ENCODE results near the gene NOTCH2. TPM values are rescaled to one million over a fixed set of nuclear protein-coding genes. Genes with fewer than 3 reads are reported as not detected.
"Not testable (repeated sequence)": the region's sequence is repeated elsewhere in the genome, so short reads cannot be mapped to it uniquely, and the experiment has no call there.

NOTCH2 gene
- 66.0 and 69.0 TPM in 2 replicates for total RNA-seq (2014; rRNA removed; shearing (Covaris generic))

DNA sequence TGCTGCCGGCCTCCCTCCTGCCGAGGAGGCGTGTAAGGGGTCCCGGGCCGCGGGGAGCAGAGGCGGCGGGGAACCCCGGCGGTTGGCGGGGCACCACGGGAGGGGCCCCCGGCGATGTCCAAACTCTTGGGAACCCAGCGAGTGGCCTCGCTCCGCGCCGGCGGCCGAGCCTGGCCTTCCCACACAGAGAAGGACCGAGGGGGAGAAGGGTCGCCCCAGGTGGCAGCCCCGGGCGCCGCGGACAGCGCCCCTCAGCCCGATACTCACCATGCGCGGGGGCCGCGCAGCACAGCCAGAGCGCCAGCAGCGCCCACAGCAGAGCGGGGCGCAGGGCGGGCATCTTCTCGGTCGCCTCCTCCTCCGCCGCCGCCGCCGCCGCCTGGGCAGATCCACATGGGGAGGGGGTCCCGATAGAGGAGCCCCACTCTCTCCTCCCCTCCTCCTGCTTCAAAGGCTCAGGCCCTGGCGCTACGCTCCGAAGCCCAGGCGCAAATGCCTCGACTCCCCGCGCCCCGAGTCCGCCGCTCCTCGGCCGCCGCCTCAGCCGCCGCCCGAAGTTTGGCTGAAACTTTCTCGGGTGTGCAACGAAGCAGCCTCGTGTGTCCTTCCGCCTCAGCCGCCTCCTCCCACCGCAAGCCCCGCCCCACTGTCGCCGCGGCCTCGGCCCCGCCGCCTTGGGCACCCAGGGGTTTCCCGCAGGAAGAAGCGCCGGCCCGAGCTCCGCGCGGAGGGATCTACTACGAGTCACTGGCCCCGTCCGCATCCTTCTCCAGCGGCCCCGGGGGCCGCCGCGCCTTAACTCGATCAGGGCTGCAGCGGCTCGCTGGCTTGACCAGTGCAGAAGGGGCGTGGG is at the start of gene NOTCH2:
TSS of gene NOTCH2 (minus strand) at position 596 of the 853 bp plus-strand sequence. CDS start at position 340, 256 bp downstream.
- peak; percentile 34 for DNase-seq (ENCODE audit: low read depth)

DNA sequence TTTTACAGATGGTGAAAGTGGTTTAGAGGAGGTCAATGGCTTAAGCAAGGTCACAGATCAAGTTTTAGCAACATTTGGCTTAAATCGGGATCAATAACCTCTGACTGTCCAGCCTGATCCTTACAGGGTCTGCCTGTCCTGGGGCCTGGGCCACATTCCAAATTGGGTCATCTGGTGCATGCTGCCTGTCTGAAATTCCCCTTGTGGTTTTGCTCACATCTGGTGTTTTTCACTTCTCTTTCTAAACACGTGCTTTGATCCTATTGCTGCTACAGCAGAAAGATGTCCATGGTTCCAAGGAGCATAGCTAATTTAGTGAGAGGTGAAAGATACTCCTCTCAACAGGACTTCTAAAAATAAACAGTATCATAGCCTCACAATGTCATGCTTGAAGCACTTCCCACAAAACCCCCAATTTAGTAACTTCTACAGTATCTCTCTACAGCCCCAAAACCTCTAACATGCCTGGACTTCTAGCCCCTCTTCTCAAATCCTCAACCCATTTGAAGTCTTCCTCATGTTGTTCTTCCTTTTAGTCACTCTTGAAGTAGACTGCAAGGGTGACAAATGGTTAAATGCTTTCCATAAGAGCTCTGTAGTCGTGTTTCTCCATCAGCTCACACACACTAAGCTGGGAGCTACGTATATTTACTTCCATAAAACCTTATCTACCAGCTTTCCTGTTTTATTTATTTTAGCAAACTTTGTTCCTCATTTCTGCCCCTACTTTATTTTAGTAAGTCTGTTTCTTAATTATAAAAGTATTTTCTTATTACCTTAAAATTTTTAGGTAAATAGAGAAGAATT is 48.1 kb upstream of the NOTCH2 start:
- peak; percentile 55 for DNase-seq (ENCODE audit: low read depth)

DNA sequence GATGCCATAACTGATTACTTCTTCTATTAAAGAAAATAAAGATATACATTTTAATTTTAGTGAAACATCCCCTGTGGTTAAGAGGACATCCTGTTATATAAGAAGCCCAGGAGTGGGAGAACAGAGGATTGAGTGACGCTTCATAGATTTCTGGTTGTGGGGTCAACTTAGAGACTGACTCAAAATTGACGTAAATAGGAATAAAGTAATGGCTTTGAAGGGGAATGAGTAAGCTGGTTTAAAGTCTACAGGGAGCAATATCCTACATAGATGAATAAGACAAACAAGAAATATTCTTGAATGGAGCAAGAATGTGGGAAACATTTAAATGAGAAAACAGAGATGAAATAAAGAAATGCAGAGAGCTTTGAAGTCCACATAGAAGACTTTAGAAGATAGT is 46.6 kb upstream of the NOTCH2 start:
- not testable (repeated sequence) for DNase-seq (ENCODE audit: low read depth)

DNA sequence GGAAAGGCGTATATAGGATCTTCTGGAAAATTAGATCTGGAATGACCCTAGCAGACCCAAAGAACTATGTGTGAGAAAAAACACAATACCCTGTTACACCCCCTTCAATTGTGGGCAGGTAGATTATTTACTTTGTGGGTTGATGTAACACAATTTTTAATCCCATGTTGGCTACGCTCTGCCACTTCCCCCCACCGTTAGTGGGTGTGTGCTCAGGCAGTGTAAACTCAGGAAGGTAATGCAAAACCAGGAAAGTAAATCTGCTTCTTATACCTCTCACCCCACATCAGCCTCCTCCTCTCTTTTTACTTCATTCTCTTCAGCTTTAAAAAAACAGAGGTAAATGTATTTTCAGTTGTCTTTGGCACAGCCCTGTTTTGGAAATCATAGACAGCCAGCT is 43.7 kb upstream of the NOTCH2 start:
- DNase-seq (ENCODE audit: low read depth): not testable (repeated sequence)

DNA sequence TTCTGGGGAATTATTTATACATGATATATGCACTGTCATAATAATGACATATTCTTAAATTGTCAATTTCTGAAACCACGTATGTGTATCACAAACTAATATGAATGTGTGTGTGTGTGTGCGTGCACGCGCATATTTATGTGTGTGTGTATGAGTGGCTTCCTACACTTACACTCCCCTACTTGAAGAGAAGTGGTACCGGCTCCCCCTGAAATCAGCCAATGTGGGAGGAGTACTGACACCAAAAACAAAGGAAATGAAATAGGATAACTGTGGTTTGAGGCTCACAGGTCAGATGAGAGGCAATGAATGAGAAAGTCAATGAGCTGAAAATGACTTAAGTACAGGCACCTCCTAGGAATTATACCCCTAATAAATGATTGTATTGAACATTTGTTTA is 42.8 kb upstream of the NOTCH2 start:
- peak; percentile 27 for DNase-seq (ENCODE audit: low read depth)

DNA sequence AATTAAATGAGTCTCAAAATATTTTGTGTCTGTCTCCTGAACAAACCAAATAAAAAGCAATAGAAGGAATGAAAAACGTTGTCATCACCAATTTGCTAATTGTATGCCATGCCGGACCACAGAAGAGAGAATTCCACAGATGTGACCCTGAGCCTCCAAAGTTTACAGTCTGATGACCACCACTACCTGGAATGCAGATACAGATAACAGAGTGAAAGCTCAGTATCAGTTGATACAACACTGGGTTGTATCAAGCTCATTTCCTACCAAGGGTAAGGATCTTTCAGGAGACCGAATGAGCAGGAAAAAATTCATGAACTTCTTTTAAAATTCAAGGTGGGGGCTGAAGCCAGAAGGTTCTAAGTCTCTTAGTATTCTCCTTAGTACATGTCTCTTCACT is 42.3 kb upstream of the NOTCH2 start:
- not testable (repeated sequence) for DNase-seq (ENCODE audit: low read depth)

DNA sequence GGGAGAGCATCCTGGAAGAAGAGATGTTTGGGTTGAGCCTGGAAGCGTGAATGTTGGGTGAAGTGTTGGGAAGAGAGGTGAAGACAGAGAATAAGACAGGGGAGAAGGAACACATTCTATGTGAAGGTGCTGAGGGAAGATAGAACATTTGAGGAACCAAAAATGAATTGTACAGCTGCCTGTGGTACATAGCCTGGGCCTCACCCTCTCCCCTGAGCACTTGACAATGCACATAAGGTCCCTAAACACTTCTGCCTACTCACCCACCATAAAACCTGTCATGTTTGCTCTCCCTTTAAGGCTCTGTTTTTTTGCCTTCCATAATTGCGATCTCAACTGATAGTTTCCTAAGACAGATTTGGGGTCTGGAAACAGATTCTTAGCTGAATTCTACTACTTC is 41.5 kb upstream of the NOTCH2 start:
- not testable (repeated sequence) for DNase-seq (ENCODE audit: low read depth)

DNA sequence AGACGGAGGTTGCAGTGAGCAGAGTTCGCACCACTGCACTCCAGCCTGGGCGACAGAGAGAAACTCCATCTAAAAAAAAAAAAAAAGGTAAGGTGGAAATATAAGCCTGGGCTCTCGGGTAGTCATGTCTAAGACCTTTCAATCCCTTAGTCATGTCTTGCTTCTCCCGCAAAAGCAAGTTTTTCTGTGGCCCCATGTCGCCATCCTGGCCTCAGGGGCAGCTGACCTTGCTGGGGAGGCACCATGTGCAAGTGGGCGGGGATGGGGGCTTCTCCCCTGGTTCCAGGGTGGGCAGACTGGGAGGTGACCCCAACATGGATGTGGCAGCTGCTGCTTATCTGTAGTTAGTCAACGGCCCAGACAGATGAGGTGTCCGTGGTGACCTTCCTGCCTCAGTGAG is 40.2 kb upstream of the NOTCH2 start:
- DNase-seq (ENCODE audit: low read depth): not testable (repeated sequence)

DNA sequence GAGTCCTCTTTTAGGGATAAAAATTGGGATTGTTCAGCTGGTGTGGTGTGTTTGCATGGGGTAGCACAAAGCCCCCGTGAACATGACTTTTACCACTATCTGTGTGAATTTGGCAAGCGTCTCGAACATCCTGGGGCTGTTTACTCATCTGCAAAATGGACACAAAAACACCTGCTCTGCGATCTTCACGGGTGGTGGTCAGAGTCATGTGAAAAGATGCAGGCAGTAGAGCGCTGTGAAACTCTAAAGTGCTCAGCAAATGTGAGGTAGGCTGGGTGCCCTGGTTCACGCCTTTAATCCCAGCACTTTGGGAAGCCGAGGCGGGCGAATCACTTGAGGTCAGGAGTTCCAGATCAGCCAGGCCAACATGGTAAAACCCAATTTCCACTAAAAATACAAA is 39.7 kb upstream of the NOTCH2 start:
- not testable (repeated sequence) for DNase-seq (ENCODE audit: low read depth)

DNA sequence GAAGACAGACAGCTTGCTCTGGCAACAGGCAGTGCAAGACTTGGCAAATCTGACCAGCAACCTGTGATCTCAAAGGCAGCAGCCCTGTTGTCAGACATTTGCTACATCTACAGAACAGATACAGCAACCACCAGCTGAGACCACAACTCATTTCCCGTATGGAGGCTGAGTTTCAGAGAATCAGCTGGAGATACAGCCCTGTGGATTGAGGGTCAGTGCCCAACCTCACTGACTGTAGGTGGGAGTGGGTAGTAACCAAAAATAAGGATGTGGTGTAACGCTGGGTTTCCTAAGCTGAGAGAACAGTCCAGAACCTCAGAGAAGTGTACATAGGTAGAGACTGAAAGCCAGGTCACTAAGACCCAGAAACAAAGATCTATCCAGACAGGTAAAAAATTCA is 35.8 kb upstream of the NOTCH2 start:
- not testable (repeated sequence) for DNase-seq (ENCODE audit: low read depth)

DNA sequence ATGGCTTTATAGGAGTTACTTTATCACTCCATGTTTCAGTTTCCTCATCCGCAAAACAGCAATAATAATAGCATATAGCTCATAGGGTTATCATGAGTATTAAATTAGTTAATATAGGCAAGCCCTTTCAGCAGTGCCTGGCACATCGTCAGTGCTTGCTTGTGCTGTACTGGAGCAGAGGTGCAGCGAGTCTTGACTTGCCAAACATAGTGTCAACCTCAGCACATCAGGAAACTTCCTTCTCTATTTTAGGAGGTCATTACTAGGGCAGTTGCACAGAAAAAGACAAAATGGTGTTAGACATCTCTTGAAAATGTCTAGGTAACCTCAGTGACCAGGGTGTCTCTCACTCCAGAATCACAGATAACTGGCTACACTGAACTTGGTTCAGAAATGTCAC is 34.3 kb upstream of the NOTCH2 start:
- DNase-seq (ENCODE audit: low read depth): not testable (repeated sequence)

DNA sequence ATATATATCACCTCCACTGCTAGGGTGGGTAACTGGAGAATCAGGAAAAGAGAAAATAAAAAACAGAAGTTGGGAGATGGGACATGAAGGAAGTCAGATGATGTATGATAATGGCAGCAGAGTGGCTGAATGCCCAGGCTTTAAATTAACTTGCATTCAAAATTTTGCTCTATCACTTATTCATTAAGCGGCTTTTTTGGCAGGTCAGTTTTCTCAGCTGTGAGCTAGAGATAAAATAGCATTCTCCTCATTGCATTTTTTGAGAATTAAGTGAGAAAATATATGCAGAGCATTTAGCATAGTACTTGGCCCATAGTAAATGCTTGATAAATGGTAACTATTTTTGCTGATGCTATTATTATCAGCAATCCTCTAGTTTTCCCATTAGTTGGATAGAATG is 32.1 kb upstream of the NOTCH2 start:
- not testable (repeated sequence) for DNase-seq (ENCODE audit: low read depth)

DNA sequence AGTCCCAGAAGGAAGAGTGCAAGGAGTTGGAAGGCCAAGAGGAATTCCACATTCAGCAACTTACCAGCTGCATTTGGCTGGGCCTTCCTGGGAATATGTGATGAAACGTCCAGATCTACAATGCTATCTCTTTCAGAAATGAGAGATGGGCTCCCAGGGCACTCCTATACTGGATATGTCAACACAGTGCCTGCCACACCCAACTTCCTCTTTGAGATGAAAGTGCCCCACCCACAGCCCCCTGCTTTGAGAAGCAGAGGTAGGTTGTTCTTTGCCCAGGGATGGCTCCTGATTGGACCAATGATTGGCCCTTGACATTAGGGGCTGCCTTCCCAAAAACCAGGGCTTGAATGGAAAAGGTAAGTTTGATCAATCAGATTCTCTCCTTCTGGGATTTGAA is 31.1 kb upstream of the NOTCH2 start:
- DNase-seq (ENCODE audit: low read depth): not testable (repeated sequence)

DNA sequence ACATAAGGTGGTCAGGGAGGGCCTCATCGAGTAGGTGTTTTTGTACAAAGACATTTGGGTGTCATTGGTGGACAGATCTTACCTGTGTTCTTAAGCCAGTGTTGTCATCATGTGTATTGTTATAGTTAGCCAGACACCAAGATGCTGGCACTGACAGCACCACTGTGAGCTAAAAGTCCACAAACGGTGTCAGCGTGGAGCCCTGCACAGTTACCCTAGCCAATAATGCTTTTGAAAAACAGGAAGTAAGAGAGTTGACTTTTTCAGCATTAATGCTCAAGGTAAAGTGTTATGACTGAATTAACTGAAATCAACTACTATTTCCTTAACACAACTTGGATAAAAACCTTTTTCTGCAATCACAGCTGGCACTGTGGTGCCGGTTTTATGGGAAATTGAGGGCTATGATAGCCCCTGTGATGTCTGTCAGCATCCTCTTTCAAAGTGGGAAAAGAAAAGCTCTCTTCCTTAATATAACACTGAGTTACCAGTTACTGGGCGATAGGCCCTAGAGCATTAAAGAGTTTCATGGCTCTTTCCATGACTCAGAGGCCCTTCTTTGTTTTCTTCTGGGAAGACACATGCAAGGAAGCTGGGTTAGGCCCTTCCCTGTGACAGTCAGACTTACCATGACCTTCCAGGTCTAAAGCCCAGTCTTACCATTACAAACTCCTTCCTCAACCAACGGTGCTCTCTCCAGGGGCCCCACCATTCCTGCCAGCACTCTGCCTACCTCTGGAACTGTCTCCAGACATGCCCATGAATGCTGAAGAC is 29.7 kb upstream of the NOTCH2 start:
- peak; percentile 6 for DNase-seq (ENCODE audit: low read depth)

DNA sequence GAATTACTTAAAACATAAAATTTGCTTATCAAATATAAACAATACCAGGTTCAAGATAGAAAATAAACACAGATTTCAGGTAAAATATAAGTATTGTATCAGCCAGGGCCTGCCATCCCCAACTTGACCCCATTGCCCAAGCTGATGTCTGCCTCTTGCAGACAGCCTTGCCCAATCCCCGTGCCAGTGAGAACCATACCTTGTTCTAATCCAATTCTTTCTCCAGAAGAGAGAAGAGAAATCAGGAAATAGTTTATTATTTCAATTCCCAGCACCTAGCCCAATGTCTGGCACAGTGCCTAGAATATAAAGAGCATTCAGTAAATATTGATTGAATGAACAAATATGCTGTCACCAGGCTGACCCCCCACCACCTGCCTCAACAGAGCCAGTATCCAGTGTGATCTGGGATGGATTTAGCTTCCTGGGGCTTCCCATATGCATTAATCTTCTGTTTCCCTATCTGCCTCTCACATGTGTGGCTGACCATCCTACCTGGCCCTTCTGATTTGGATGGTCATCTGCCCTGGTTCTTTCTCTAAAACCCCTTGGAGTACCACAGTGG is 27.6 kb upstream of the NOTCH2 start:
- DNase-seq (ENCODE audit: low read depth): not testable (repeated sequence)

DNA sequence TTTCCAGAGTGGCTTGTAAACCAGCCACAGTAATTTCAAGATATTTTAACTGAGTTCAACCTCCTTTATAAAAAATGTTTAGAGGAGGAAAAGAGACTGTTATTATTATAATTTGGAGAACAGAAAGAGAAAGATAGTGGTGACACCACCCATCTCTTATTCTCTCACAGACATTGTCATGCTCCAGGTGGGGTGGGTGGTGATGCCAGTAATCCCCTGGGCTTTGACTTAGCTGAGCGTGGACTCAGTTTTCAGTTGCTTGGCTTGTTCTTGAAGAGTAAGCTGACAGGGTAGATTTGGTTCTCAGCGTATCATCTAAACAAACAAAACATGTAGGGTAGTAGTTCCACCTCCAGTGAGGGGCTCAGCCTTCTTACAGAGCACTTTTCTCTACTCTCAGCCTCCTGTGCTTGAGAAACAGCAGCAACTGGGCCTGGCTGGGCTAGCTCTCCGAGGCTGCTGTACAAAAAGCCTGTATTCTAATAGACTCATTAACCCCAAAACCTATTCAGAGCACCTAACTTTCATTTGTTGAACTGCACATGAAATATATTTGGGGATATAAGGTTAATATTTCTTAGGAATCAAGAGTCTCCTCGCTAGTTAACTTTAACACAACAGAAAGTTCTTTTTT is 24.2 kb upstream of the NOTCH2 start:
- DNase-seq (ENCODE audit: low read depth): not testable (repeated sequence)

DNA sequence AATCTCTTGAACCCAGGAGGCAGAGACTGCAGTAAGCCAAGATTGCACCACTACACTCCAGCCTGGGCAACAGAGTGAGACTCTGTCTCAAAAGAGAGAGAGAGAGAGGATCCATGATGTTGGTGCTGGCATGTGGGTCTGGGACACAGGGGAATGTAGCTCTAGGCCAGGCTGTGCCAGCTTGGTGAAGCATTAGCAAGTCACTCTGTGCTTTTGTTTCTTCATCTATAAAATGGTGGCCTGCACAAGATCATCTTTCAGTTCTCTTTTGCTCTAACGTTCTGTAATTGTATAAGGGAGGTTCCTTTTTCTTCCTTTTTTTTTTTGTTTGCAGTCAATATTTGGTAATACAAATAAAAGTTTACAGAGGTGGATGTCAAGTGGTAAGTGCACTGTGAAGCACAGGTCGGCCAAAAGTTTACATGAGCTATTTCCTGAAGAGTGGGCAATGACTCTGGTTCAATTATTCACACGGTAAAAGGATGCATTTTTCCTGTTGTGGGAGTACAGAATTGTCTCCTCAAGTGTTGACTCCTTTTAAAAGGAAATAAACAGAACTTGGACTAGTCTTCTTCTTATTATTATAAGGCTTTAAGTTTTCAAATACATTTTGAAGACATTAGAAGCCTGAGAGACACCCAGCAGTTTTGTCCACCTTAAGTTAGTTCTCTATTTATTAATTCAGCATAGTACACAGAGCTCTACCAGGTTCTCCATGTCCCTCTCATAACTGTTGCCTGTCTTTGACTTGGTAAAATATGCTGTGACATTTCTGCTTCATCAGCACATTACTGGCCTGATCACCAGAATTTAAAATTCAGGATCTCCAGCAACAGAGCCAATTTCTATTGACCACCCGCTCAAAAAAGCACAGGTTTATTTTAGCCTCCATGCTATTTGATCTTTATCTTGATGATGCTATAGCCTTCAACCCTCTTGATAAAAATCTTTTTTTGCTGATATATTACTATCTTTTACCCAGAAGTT is 23.1 kb upstream of the NOTCH2 start:
- DNase-seq (ENCODE audit: low read depth): not testable (repeated sequence)

DNA sequence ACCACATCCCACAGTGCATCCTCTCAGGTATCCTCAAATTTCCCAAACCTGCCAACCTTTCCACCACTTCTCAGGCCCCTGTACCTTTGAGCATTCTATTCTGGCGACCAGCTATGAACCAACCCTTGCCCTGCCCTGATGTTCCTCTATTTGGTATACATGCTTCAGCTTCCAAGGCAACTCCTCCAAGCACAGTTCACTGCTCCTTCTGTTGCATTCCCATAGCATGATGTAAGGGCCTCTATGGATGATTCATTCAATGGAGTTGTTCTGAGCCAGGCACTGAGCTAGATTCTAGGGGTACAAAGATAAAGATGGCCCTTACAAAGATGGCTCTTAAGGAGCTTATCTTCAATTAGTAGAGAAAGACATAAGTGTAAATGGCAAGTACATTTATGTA is 21.4 kb upstream of the NOTCH2 start:
- DNase-seq (ENCODE audit: low read depth): not testable (repeated sequence)

DNA sequence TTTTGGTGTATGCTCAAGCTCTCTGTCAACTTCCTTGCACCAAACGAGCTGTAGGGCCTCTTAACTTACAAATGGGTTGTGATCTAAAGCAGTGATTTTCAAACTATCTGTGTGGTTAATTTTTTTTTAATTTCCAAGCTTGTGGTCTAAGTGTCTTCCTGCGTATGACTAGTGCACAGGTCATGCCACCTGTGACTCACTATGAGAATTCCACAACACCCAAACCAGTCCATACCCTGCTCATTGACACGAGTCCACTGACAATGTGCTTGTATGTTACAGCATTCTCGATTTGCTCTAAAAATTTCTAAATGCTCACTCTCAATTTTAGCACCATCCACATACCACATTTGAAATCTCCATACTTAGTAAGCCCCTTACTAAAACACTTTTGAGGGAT is 18.5 kb upstream of the NOTCH2 start:
- peak; percentile 89 for DNase-seq (ENCODE audit: low read depth)

DNA sequence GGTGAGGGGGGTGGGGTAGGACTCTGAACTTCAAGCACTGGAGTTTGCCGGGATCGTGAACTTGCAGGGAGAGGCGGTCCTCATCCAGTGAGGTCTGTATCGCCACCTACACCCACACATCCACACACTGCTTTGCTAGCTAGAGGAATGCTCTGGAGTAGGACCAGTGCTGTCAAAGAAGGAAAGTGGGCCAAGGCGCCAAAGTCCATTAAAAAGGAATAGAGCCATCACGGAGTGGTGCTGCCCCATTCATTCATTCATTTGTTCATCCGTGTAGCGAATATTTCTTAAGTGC is 405 bp upstream of the NOTCH2 start:
- not testable (repeated sequence) for DNase-seq (ENCODE audit: low read depth)

Data from RPMI7951 (cell line).